ENCODE measurements around the gene ILF3. TPM values are rescaled to one million over a fixed set of nuclear protein-coding genes. Genes with fewer than 3 reads are reported as not detected.
A peak's percentile ranks its signal among the peaks of the same experiment; 100 is the strongest.

The ILF3 gene
- 100 to 1,000 TPM; 464 to 491 TPM for total RNA-seq
- 157 TPM for polyA plus RNA-seq (2013, experiment 1 of 2)
- polyA plus RNA-seq (2013, experiment 2 of 2), result 180 TPM
- 362 to 1,048 (median 603) reads per million in 172 experiments for total RNA-seq

- peak within 1 kb of the TSS; percentile 92 for H3K4me3 ChIP-seq (ENCODE audit: low read length)
- no peaks in the 10 kb centered on the region for H3K9me3 ChIP-seq (ENCODE audit: control insufficient read depth in 1 of 2, insufficient read depth in 1 of 2, low read length in 2 of 2)
- peak; percentile 99 to 100 (median 100) for DNase-seq
- H3K27me3 ChIP-seq (ENCODE audit: control insufficient read depth in 1 of 2, insufficient read depth in 2 of 2, low read length in 2 of 2), result no peaks in the 10 kb centered on the region
- H3K4me3 Mint-ChIP-seq, result peak within 1 kb of the TSS; percentile 94
- peaks cover 8% of the 10 kb centered on the region for H3K36me3 ChIP-seq (ENCODE audit: insufficient read depth, low read length)
- POLR2A ChIA-PET, result interaction anchor here (1.0 to 3.3 kb wide), 9 partner anchors 10 to 182 kb away, joined by 3 to 57 read pairs (median 7); partner anchors contain the start of genes KEAP1, KRI1 and TMED1
- intact Hi-C loops (cut with DNase I, micrococcal nuclease), result loop anchor here (1.0 to 10.0 kb wide), 9 partner anchors 41 to 183 kb away; partner anchors contain the start of genes KEAP1 (in 2 of the 2), ATG4D (in 1 of the 2), CDKN2D (in 1 of the 2) and KRI1 (in 1 of the 2)
- H3K27me3 Mint-ChIP-seq, result peaks cover 4% of the 10 kb centered on the region
- TF ChIP-seq, protein P1, sequence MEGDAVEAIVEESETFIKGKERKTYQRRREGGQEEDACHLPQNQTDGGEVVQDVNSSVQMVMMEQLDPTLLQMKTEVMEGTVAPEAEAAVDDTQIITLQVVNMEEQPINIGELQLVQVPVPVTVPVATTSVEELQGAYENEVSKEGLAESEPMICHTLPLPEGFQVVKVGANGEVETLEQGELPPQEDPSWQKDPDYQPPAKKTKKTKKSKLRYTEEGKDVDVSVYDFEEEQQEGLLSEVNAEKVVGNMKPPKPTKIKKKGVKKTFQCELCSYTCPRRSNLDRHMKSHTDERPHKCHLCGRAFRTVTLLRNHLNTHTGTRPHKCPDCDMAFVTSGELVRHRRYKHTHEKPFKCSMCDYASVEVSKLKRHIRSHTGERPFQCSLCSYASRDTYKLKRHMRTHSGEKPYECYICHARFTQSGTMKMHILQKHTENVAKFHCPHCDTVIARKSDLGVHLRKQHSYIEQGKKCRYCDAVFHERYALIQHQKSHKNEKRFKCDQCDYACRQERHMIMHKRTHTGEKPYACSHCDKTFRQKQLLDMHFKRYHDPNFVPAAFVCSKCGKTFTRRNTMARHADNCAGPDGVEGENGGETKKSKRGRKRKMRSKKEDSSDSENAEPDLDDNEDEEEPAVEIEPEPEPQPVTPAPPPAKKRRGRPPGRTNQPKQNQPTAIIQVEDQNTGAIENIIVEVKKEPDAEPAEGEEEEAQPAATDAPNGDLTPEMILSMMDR (IDR thresholded peaks at IDR 0.05), result no peak
- H3K27ac ChIP-seq (ENCODE audit: low read depth in 1 of 2, low read length in 2 of 2), result peak within 1 kb of the TSS; percentile 99 to 100
- H3K9me3 Mint-ChIP-seq, result no peaks in the 10 kb centered on the region
- CTCF ChIA-PET, result no interaction called here
- peak; percentile 74 for ATAC-seq (ENCODE audit: poor library complexity)
- peaks cover 53% of the 10 kb centered on the region for H3K4me1 Mint-ChIP-seq (ENCODE audit: low read depth)
- H3K36me3 Mint-ChIP-seq (ENCODE audit: low read depth), result peaks cover 52% of the 10 kb centered on the region
- H3K4me1 ChIP-seq (ENCODE audit: insufficient read depth, low read length), result peaks cover 59% of the 10 kb centered on the region
- H3K27ac Mint-ChIP-seq, result peak within 1 kb of the TSS; percentile 92
These were observed at the start of gene ILF3 for GRCh38 chr19:10653732-10654609. ILF3 (plus strand) TSS chr19:10654346; CDS start chr19:10670606, 16,260 bp downstream.

- Mint-ChIP-seq H3K27ac (peak overlapping the region; percentile 95), H3K36me3 (ENCODE audit: low read depth) (peaks cover 13% of the 10 kb centered on the region), H3K27me3 (no peaks in the 10 kb centered on the region), H3K4me1 (ENCODE audit: low read depth) (peaks cover 31% of the 10 kb centered on the region), H3K4me3 (peak overlapping the region; percentile 100), H3K9me3 (no peaks in the 10 kb centered on the region)
- peak overlapping the region; percentile 96 for H3K4me3 ChIP-seq (ENCODE audit: low read length)
- no peak for ATAC-seq (ENCODE audit: poor library complexity)
- ChIA-PET CTCF (interaction anchor here (1.3 to 5.4 kb wide), 4 partner anchors 18 to 48 kb away, joined by 4 to 27 read pairs (median 14); no protein-coding TSS in a partner anchor), POLR2A (interaction anchor here (0.7 to 5.0 kb wide), 13 partner anchors 9 to 271 kb away, joined by 3 to 82 read pairs (median 15); partner anchors contain the start of genes CDKN2D, DNM2, ILF3 and KRI1)
- H3K36me3 ChIP-seq (ENCODE audit: insufficient read depth, low read length), result no peaks in the 10 kb centered on the region
- H3K27me3 ChIP-seq (ENCODE audit: control insufficient read depth in 1 of 2, insufficient read depth in 2 of 2, low read length in 2 of 2), result no peaks in the 10 kb centered on the region
- intact Hi-C loops (cut with DNase I, micrococcal nuclease), result loop anchor here (2.0 to 5.0 kb wide), 4 partner anchors 24 to 48 kb away; partner anchors contain the start of gene ILF3 (in 1 of the 2)
- TF ChIP-seq, protein P1 (IDR thresholded peaks at IDR 0.05), result no peak
- H3K9me3 ChIP-seq (ENCODE audit: control insufficient read depth in 1 of 2, insufficient read depth in 1 of 2, low read length in 2 of 2), result no peaks in the 10 kb centered on the region
- peak overlapping the region; percentile 99 to 100 for H3K27ac ChIP-seq (ENCODE audit: low read depth in 1 of 2, low read length in 2 of 2)
- H3K4me1 ChIP-seq (ENCODE audit: insufficient read depth, low read length), result peaks cover 45% of the 10 kb centered on the region
- peak in 6 of 14 experiments; percentile 14 to 42 (median 32) for DNase-seq
These were observed 49.6 kb upstream of the ILF3 start for GRCh38 chr19:10604460-10604980.

- Histone ChIP-seq H3K9me3 (ENCODE audit: control insufficient read depth in 1 of 2, insufficient read depth in 1 of 2, low read length in 2 of 2) (no peaks in the 10 kb centered on the region), H3K27me3 (ENCODE audit: control insufficient read depth in 1 of 2, insufficient read depth in 2 of 2, low read length in 2 of 2) (no peaks in the 10 kb centered on the region), H3K27ac (ENCODE audit: low read depth in 1 of 2, low read length in 2 of 2) (peak overlapping the region in 1 of 2 donors; percentile 2), H3K4me3 (ENCODE audit: low read length) (no peak overlapping the region), H3K36me3 (ENCODE audit: insufficient read depth, low read length) (peaks cover 11% of the 10 kb centered on the region), H3K4me1 (ENCODE audit: insufficient read depth, low read length) (peaks cover 57% of the 10 kb centered on the region)
- peaks cover 21% of the 10 kb centered on the region for H3K36me3 Mint-ChIP-seq (ENCODE audit: low read depth)
- no peaks in the 10 kb centered on the region for H3K9me3 Mint-ChIP-seq
- no peak overlapping the region for H3K4me3 Mint-ChIP-seq
- peaks cover 26% of the 10 kb centered on the region for H3K4me1 Mint-ChIP-seq (ENCODE audit: low read depth)
- intact Hi-C loops (cut with DNase I, micrococcal nuclease), result no loop called here
- peak overlapping the region; percentile 24 for H3K27ac Mint-ChIP-seq
- TF ChIP-seq, protein P1 (IDR thresholded peaks at IDR 0.05), result no peak
- ATAC-seq (ENCODE audit: poor library complexity), result no peak
- CTCF ChIA-PET, result interaction anchor here (1.1 to 1.4 kb wide), 2 partner anchors 30 to 33 kb away, joined by 3 to 5 read pairs; no protein-coding TSS in a partner anchor
- no peaks in the 10 kb centered on the region for H3K27me3 Mint-ChIP-seq
- POLR2A ChIA-PET, result interaction anchor here (3.8 kb wide), 1 partner anchor 9 kb away, joined by 27 read pairs; no protein-coding TSS in a partner anchor
- DNase-seq, result no peak
These were observed 42.2 kb upstream of the ILF3 start for GRCh38 chr19:10611907-10612306.

Measured in CD4-positive, alpha-beta T cell (primary cell).